ENCODE results near the gene JOSD1. TPM values are rescaled to one million over a fixed set of nuclear protein-coding genes. Genes with fewer than 3 reads are reported as not detected.

JOSD1 gene
- total RNA-seq, 1 experiment from 2014 or later, result 19.2 TPM

GRCh38 chr22:38716826-38717225 lies 16.1 kb upstream of the JOSD1 start:
- Histone ChIP-seq H3K79me1 (ENCODE audit: insufficient read depth, low read depth, low read length, poor library complexity, severe bottlenecking) (peaks cover 4% of the 10 kb centered on the region), H4K8ac (replicated peaks; ENCODE audit: insufficient read length, low read depth, low read length) (no peak overlapping the region), H4K20me1 (ENCODE audit: control insufficient read depth, insufficient read depth, insufficient read length) (no peaks in the 10 kb centered on the region), H3K4ac (ENCODE audit: low read depth, low read length) (no peak overlapping the region), H3K23ac (ENCODE audit: insufficient read length, low read depth, low read length) (no peak overlapping the region), H3K4me2 (ENCODE audit: insufficient read depth, insufficient read length, low read length) (no peak overlapping the region), H2AFZ (ENCODE audit: low read length) (no peak overlapping the region), H3K27ac (ENCODE audit: insufficient read length, low read depth, low read length) (no peak overlapping the region), H2BK12ac (ENCODE audit: insufficient read length, low read depth, low read length) (no peak overlapping the region), H2BK120ac (ENCODE audit: low read depth, low read length, poor library complexity, severe bottlenecking) (no peak overlapping the region), H3K79me2 (ENCODE audit: insufficient read depth, low read length) (peaks cover 12% of the 10 kb centered on the region; the same call in 1 of the 2 replicates), H2BK5ac (ENCODE audit: insufficient read length, low read length) (no peak overlapping the region), H3K9me3 (ENCODE audit: control insufficient read depth, low read depth, low read length) (no peaks in the 10 kb centered on the region), H4K5ac (ENCODE audit: insufficient read length, low read depth, low read length) (no peak overlapping the region), H2AK5ac (ENCODE audit: insufficient read length, low read length) (no peak overlapping the region), H3K4me1 (ENCODE audit: insufficient read depth, low read length) (peaks cover 10% of the 10 kb centered on the region; the same call in 1 of the 2 replicates), H3K23me2 (ENCODE audit: insufficient read length, low read depth, low read length, poor library complexity, severe bottlenecking) (no peaks in the 10 kb centered on the region), H2BK20ac (ENCODE audit: low read depth, low read length, poor library complexity, severe bottlenecking) (no peak overlapping the region), H3K27me3 (ENCODE audit: insufficient read depth, low read length) (no peaks in the 10 kb centered on the region), H3K14ac (ENCODE audit: insufficient read depth, low read length) (no peak overlapping the region), H3T11ph (ENCODE audit: low read length) (no peak overlapping the region), H3K56ac (ENCODE audit: insufficient read length, low read depth, low read length) (no peak overlapping the region), H3K18ac (ENCODE audit: insufficient read length, low read depth, low read length) (no peak overlapping the region), H4K91ac (ENCODE audit: insufficient read length, low read depth, low read length) (no peak overlapping the region), H2BK15ac (ENCODE audit: low read depth, low read length) (no peak overlapping the region), H3K9ac (ENCODE audit: extremely low read depth, insufficient read length, low read length) (no peak overlapping the region)
- no peak for DNase-seq
- Mint-ChIP-seq H3K27ac (peak overlapping the region; percentile 24 to 96 (median 89); a peak in 5 of 7 replicates), H3K9me3 (no peaks in the 10 kb centered on the region), H3K36me3 (ENCODE audit: insufficient read depth in 1 of 3, low read depth in 3 of 3) (peaks cover 18 to 63% (median 45%) of the 10 kb centered on the region in 3 experiments), H3K4me3 (no peak overlapping the region), H3K4me1 (peaks cover 24 to 42% of the 10 kb centered on the region in 2 experiments), H3K27me3 (ENCODE audit: low read depth) (no peaks in the 10 kb centered on the region)
- TF ChIP-seq CTCF (conservative IDR thresholded peaks at IDR 0.05), result no peak
- WGBS (ENCODE audit: extremely low coverage, insufficient read length, low lambda C conversion rate), result no CpG with 5 or more reads among the region's 9 CpGs
